Mesenteric fat pad (tissue), 1 donor: ENCODE results near the gene CSNK1D. TPM values are rescaled to one million over a fixed set of nuclear protein-coding genes. Genes with fewer than 3 reads are reported as not detected.

Source experiments
- DNase-seq: peaks from one replicate; pipeline ENCODE4 v3.0.0-alpha.2; 2020; ENCODE audit warnings: low spot score
- long read RNA-seq: library from polyadenylated mRNA; unstranded; transcript quantifications from one replicate; pipeline ENCODE4 v2.0.0, GENCODE V29; 2020
- total RNA-seq: library from RNA; stranded (reverse); fragmentation: NEBNext Ultra II Directional; extraction: Animal tissue kit (Norgen Biotek cat#: 25700); gene quantifications from one replicate; pipeline ENCODE4 v1.2.1, GENCODE V29; 2021
- donor health status: DM: yes; HTN: yes; CAD: no.

The CSNK1D gene
- 171 TPM for total RNA-seq
- long read RNA-seq, transcript CSNK1D-203 (10 exons, 2,047 nt), result major isoform, 23 of 102 reads
- long read RNA-seq, transcript CSNK1D-208 (3 exons, 1,124 nt), result minor isoform, 8 of 102 reads
- long read RNA-seq, transcript CSNK1D-202 (9 exons, 3,712 nt), result minor isoform, 6 of 102 reads
- long read RNA-seq, partial matches to known transcripts, result 13 of 102 reads
- long read RNA-seq, other reads (novel, unspliced or antisense), result 43 of 102 reads

DNA sequence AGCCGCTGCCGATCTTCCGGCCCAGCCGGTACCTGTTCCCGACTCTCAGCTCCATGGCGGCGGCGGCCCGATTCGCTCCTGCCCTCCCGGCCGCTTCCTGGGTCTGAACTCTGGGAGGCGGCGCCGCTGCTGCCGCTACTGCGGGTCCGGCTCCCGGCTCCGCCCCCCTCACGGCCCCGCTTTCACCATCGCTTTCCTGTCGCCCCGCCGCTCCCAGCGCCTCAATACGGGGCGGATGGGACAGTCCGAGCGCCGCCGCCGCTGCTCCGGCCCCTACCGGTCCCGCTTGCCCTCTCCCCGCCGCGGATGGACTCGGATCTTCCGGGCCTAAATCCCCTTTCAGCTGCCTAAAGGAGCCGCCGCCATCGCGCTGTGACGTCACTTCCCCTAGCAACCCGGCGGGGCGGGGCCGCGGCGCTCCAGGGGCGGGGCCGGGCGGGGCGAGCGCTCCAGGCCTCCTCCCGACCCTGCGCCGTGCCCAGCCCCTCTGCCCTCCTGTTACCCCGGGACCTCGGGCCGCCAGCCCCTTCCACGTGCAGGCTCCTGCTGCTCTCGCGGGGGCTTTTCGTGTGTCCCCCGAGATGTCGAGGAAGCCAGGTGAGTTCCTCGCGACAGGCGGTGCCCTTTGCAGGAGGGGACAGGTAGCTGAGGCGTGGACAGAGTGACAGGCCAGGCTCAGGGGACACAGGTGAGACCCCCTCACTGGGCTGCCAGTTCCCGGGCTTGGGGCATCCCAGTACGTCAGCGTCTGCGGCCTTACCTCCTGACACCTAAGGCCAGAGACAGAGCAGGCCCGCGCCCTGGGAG lies at the start of gene CSNK1D:
CSNK1D (minus strand) TSS at position 374 of the 807 bp plus-strand sequence; CDS start at position 55, 319 bp downstream.
- peak; percentile 97 for DNase-seq

DNA sequence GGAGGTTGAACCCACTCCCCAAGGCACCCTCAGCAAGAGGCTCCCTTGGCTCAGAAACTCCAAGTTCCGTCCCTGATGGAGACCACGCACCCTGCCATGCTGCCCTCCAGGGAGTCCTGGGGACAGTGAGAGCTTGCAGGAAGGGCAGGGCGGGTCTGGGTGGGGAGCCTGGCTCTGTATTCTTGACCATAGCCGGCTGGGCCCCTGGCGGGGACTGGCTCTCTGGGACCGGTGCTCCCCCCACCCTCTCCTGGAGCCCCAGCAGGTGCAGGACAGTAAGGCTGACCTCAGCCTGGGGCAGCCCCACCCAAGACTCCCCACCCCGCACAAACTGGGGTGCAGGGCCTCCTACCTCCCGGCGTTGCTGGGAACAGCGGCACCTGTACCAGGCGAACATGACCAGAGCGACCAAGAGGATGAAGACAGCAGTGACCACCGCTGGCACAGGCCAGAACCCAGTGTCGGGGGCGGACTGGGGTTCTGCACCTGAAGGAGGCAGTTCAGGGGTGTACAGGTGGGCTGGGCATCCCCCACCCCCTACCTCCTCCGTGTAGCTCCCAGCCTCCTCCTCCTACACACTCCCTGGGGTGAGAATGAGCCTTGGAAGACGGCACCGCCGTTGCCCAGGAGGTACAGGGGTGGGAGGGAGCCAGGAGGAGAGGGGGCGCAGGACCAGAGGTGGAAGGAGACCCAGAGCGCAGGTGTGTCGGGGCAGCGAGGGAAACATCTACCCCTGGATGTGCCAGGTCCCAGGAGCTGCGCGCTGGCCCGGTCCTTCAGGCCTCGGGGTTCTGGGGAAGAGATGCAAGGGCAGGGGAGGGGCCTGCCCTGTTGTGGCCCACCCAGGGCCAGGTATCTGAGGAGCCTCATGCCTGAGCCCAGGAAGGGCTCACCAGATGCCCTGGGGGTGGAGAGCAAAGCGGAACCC lies 49.3 kb upstream of the CSNK1D start:
- DNase-seq, result no peak

DNA sequence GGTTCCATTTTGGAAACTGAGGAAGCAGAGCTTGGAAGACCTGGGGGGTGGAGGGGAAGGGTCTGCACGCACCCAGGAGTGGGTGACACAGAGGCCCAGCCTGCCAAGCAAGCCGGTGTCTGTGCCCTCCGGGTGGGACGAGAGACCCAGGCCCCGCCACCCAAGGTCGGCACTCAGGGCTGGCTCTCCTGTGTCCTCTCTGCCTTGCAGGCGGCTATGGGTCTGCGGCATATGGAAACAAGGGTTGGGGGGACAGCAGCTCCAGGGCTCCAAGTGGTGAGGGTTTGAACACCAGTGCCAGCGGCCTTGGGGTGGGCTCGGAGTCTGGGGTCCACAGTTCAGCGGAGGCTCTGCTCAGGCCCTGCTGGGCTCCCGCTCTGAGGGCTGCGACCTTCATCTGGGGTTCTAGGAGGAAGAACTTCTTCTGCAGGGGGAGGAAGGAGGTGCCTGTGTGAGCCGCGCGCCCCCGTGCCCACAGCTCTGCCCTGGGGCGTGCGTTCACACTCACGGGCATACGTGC lies 48.5 kb upstream of the CSNK1D start:
- DNase-seq, result no peak

DNA sequence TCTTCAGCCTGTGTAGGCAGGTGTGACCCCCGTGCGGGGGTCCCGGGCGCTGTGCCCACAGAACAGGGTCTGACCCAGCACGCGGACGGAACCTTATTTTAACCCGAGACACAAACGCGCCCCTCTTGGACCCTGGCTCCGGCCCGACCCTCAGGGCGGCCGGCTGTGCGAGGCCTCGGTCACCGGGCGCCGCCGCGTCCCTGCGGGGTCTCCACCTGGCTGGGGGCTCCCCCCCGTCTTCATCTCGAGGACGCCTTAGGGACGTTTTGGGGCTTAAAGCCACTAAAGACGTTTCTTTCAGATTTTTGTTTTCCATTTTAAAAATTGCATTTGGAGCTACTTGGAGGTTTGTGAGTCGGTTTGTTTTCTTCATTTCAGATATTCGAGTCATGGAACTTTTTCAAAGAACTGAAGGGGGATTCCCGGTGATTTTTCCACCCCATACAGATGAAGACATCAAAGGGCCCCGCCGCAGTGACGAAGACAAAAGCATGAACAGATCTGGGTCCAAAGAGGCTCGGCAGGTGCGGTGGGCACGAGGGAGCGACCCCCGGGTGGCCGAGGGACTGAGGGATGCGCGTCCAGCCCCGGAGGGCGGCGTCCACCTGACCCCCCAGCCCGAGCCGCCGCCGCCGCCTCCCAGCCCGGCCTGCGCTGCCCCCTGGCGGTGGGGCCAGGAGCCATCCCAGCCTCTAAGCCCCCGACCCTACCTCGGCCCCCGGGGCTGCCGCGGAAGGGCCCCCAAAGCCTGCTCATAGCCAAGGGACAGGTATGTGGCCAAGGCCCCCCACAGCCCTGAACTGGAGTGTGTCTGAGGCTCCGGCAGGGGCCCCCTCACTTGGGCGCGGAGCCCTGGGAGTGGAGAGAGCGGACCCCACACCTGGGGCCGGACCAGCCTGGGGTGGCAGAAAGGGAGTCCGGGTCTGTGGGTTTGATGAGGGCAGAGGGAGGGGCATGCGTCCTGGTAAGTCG lies 47.7 kb upstream of the CSNK1D start:
- DNase-seq, result no peak

DNA sequence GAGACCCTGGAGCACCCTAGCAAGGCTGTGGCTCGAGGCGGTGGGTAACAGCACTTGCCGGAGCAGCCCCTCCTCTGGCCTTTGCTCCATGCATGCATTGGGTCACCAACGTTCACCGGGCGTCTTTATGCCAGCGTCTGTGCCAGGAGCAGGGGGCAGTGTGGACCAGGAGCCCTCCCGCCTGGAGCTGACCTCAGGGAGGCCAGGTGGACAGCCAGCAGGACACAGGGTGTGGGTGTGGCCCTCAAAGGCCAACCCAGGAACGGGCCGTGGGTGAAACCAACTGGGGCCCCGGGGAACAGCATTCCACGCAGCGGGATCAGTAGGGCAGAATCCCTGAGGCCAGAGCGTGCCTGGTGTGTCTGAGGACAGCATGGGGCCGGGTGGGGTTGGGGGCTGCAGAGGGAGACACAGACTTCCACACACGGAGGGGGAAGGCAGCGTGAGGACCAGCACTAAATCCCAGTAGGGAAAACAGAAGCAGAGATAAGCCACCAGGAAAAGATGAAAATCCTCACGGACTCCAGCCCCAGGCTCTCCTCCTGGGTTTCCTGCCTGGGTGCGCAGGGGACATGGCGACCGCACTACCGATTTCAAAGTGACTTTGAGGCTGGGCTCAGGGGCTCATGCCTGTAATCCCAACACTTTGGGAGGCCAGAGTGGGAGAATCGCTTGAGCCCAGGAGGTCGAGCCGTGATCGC lies 46.8 kb upstream of the CSNK1D start:
- DNase-seq, result no peak

DNA sequence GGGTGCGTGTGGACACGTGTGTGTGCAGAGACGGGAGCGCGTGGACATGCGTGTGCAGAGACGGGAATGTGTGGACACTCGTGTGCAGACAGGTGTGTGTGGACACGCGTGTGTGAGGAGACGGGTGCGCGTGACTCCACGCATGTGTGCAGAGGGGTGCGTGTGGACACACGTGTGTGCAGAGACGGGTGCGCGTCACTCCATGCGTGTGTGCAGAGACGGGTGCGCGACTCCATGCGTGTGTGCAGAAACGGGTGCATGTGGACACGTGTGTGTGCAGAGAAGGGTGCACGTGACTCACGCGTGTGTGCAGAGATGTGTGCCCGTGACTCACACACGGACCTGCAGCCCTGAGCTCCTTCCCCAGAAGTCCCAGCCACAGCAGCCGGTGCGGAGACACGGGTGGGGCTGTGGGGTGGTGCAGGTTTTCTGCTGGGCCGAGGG lies 46.1 kb upstream of the CSNK1D start:
- no peak for DNase-seq

DNA sequence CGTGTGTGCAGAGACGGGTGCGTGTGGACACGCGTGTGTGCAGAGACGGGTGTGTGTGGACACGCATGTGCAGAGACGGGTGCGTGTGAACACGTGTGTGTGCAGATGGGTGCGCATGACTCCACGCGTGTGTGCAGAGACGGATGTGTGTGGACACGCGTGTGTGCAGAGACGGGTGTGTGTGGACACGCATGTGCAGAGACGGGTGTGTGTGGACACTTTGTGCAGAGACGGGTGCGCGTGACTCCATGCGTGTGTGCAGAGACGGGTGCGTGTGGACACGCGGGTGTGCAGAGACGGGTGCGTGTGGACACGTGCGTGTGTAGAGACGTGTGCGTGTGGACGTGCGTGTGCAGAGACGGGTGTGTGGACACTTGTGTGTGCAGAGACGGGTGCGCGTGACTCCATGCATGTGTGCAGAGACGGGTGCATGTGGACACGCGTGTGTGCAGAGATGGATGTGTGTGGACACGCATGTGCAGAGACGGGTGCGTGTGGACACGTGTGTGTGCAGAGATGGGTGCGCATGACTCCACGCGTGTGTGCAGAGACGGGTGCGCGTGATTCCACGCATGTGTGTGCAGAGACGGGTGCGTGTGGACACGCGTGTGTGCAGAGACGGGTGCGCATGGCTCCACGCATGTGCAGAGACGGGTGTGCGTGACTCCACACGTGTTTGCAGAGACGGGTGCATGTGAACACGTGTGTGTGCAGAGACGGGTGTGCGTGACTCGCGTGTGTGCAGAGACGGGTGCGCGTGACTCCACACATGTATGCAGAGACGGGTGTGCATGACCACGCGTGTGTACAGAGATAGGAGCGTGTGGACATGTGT lies 45.5 kb upstream of the CSNK1D start:
- no peak for DNase-seq

DNA sequence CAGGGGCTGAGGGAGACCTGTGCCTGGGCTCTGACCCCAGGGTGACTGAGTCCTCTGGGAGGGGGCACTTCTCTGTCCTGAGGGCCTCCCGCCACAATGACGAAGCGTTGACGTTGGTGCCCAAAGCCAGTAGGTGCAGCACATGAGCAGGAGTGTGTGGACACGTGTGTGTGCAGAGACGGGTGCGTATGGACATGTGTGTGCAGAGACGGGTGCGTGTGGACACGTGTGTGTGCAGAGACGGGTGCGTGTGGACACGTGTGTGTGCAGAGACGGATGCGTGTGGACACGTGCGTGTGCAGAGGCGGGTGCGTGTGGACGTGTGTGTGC lies 44.6 kb upstream of the CSNK1D start:
- DNase-seq, result no peak

DNA sequence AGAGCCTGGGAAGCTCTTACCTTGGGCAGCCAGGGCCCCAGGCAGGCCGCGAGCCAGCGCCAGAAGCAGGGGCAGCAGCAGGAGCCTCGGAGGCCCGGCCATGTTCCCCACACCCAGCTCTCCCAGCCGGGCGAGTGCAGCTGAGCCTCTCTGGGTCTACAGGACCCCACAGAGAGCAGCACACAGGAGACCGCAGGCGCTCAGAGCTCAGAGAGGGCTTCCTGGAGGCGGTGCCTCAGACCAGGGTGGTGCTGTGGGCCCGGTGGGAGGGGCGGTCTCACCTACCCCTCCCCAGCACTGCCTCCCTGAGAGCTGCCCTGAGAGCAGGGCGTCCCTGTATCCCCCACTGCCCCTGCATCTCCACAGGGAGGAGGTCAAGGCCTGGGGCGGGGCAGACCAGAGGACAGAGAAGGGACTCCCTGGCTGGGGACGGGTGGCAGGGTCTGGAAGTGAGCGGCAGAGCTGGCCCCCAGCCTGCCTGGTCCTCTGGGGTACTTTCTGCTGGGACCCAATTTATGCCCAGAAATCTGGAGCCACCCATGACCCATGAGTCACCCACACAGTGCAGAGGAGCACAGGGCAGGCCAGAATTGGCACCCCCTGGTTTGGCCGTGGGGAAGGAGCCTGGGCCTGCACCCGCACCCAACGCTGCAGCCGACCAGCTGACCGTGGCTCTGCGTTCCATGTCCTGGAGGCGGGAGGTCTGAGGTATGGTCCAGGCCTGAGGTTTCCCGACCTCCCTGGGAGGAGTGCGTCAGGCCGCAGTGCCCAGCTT lies 44.1 kb upstream of the CSNK1D start, which contains the start of gene CD7:
CD7 (minus strand) TSS at position 215 of the 775 bp plus-strand sequence; CDS start at position 102, 113 bp downstream.
- no peak for DNase-seq

DNA sequence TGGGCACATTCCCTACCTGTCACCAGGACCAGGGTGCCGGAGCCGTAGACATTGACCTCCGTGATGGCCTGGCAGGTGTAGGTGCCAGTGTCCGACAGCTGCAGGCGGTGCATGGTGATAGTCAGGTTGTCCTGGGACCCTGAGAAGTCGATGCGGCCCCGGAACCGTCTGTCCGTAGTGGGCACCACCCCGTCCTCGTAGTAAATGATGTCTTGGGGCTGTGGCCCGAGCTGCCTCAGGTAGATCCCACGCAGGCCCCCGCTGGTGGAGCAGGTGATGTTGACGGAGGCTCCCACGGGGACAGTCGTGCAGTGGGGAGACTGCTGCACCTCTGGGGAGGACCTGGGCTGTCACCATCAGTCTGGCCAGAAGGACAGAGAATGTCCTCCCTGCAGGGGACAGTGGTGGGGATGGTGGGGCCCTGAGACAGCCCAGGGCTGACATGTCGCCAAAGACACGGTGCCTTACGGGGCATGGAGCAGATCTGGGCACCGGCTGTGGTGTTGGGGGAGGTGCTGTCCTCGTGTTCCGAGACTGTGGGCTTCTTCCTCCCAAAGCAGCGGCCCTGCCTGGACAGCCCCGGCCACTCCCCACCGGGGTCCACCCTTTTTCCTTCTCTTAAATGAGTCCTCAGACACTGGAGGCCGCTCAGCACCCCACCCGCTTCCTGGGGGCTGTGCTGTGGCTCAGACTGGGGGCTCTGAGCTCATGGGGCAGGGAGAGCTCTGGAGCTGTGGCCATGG lies 43.3 kb upstream of the CSNK1D start:
- DNase-seq, result no peak

DNA sequence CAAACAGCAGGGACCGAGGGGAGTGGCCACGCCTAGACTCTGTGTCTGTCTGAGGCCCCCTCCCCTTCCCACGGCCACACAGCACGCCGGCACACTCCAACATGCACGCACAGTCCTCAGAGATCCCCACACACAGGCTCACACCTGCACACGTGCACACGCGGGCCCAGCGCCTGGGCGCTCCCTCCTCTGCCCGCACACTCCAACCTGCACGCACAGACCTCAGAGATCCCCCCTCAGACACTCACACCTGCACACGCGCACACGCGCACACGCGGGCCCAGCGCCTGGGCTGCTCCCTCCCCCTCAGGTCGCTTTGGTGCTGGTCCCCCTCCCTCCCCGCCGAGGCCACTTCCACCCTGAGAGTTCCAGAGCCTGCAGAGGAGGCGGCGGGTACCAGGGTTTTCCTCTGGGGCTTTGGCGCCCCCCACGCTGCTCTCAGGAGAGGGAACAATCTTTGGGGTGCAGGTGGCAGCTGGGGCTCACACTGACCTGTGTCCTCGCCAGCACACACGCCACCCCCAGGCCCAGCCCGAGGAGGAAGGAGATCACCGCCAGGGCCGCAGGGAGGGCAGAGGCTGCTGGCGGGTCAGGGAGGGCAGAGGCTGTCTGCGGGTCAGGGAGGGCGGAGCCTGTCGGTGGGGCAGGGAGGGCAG lies 42.3 kb upstream of the CSNK1D start:
- DNase-seq, result no peak

DNA sequence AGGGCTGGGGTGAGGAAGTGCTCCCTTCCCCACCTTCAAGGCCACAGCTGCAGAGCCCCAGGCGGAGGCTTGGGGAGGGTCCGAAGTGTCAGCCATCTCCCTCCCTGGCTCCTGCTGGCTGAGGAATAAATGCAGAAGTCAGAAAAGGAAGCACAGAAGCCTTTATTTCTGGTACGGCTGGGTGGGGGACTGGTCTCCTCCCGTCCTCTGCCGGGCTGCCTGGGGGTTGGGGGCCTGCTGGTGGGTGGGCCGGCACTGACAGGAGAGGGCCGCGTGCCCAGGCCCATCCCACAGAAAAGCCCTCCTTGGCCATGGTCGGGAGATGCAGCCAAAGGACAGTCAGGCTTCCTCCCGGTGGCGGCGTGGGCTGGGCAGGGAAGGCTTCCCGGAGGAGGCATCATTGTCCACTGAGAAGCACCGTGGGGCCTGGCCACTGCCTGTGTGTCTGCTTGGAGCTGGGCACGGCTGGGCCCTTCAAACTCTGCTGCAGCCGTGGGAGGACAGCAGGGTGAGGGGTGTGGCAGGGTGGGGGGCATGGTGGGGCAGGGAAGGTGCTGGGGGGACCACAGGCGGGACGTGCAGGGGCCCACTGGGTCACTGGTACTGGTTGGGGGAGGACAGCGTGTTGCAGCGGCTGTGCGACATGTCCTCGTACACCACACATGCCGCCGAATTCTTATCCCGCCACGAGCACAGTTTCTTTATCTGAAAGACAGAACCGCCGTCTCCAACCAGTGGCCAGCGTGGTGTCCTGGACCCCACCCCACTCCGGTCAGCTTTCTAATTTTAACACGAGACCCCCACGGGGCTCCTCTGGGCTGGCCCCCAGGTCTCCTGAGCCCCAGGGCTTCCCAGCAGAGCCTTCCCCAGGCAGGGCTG lies 41.5 kb upstream of the CSNK1D start:
- DNase-seq, result no peak

DNA sequence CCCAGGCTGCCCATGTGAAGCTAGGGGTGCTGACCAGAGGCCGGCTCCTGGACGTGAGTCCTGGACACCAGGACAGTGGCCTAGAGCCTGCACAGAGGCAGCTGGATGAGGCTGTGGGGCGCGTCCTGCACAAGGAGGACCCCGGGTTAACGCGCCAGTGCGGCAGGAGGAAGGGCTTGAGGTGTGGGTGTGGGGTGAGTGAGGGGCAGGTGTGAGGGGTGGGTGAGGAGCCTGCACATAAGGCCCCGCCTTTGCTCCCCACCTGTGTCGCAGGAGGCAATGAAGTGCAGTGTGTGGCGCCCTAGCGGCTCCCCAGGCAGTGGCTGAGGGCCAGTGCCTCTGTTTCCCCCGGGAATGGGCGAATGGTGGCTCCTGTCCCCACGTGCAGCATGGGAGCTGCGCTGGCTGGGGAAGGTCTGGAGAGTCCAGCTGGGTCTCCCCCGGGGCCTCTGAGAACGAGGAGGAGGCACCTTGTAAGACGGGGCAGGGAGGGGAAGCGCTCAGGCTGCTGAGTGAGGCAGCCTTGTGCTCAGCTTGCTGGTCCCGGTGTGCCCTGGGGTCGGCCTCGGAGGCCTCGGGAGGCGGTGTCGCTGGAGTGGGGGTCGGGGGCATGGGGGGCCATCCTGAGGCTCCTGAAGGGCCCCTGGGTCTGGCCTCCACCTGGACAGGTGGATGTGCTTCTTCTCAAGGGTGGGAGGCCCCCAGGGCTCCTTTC lies 40.7 kb upstream of the CSNK1D start:
- no peak for DNase-seq

DNA sequence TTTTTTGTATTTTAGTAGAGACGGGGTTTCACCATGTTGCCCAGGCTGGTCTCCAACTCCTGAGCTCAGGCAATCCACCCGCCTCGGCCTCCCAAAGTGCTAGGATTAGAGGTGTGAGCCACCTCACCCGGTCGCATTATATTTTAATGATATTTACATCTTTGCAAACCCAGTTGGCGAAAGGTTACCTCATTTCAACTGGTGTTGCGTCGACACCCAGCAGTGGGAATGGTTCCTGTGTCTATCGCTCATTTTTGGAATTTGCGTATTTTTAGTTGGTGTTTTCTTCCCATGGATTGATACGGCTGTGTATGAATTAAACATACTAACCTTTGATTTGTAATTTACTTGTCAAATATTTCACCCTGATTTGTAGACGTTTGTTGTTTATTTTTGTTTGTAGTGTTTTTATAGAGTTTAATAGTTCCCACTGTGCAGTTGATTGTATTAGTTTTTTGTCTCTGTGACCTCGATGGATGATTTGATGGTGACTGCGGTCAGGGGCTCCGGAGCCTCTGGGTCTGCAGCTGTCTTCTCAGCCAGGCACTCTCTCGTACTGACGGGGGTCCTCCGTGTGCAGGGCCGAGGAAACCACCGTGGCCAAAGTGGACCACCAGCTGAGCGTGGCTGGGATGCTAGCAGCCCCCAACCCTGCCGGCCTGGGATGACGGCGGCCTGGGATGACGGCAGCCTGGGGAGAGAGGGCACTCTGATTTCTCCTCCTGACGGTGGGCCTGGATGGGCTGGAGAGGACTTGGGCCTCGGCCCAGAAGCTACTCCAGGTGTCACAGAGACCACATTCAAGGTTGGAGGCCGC lies 39.9 kb upstream of the CSNK1D start:
- no peak for DNase-seq
